Muscle of arm (tissue), 12 donors: ENCODE results near the gene GOLGA2. TPM values are rescaled to one million over a fixed set of nuclear protein-coding genes. Genes with fewer than 3 reads are reported as not detected.

Experiments used
- DNase-seq: peaks from one replicate; pipeline ENCODE4 v3.0.0-alpha.2; 2013
- polyA plus RNA-seq, 12 donors: library from polyadenylated mRNA; unstranded; fragments of 120-200 nt; gene quantifications; one replicate each; pipeline ENCODE4 v1.2.1, GENCODE V29; 2013; ENCODE audit not compliant: insufficient read length in 12 of 12

Gene GOLGA2
- polyA plus RNA-seq, 12 donors, result 78.4 to 143 (median 88.3) TPM

DNA sequence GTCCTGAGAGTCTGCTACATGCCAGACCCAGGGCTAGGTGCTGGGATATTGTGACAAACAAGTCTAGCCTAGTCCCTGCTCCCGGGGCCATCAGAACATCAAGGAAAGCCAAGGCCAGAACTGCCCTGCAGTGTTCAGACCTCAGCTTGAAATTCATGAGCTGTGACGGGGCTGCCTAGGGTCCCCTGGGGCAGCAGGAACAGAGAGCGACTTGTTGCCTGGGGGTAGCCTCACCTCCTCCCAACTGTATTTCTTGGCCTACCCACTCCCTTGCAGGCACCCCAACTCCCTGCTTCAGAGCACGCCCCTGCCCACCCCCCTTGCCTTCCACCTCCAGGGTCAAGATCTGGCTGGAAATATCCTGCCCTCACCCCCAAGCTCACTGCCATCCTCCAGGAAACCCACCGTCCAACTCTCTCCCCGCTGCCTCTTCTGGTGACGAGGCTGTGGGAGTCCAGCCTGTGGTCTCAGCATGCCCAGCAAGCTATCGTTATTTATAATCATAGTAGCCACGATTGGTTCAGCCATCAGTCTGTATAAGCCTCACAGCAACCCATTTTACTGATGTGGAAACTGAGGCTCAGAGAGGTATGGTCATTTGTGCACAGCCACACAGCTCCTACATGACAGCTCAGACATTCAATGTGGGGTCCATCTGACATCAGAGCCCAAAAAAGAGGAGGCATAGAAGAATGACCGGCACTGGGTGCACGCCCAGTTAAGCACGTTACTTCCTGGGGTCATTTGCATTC is 61.9 kb downstream of the GOLGA2 start:
- DNase-seq, result no peak

- no peak for DNase-seq
These were observed 63.9 kb downstream of the GOLGA2 start for GRCh38 chr9:128211981-128212281.

DNA sequence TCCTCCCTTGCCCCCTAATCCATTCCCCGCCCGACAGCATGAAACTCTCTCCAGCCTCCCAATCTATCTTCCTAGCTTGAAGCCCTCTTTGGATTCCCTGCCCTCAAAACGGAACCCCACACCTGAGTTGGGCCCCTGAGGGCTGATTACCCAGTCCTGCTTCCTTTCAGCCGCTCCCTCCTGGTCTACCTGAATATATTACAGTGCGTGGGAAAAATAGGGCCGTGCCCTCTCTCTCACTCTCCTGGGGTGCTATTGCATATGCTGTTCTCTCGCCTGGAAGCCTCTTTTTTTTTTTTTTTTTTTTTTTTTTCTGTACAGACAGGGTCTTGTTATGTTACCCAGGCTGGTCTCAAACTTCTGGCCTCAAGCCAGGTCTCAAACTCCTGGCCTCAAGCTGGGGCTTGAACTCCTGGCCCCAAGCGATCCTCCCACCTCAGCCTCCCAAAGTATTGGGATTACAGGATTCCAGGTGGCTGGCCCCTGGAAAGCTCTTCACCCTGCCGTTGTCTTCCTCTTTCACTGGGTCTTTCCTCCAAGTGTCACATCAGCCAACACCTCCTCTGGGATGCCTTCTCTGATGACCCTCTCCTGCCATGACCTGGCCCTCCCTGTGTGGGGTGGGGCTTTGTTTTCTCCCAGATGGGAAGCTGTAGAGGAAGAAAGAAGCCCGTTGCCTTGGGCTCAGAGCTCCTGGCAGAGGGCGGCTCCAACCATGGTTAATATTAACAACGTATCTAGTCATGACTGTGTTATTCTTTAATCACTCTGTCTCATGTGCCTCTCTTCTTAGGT is 64.4 kb downstream of the GOLGA2 start:
- DNase-seq, result no peak

DNA sequence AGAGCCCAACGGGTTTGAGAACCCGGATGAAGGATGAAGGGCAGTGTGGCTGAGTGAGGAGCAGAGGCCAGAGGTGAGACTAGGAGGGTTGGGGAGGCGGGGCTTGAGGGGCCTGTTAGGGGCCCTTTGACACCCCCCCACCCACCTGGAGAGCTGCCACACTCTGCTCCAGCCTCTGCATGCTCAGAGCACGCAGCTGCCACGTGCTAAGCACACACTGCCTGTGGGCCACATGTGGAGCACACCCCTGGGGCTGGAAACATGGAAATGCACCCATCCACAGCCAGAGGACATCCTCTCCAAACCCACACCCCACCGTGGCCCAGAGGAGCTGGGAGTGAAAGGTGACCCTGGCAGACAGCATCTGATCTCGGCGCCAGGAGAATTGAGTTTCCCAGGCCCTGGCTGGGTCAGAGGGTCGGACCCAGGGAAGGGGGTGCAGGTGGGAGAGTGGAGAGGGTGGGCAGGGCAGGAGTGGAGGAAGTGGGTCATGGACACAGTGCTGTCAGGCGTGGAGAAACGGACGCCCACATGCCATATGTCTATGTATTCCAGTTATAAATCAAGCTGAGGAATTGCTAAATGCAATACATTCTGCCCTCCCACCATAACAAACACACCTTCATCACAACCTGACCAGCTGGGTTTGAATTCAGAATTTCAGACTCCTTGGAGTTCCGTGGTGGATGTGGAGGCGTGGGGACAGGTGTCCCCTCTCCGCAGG is 66.7 kb downstream of the GOLGA2 start:
- DNase-seq, result no peak

DNA sequence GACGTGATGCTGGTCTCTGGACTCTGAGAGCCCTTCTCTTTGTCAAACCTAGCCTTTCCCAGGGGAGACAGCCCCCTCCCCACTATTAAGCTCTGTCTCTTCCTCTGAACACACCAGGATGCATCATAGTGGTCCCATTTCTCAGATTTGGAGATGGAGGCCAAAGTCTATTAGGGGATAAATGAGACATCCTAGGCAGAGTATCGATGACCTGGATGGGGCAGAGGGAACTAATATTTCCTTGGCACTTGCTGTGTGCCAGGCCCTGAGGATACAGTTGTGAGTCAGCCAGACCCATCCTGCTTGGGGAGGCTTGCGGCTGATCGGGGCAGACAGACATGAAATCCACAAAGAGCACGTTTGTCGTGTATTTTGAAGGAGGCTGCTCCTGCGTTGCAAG is 67.4 kb downstream of the GOLGA2 start:
- no peak for DNase-seq

DNA sequence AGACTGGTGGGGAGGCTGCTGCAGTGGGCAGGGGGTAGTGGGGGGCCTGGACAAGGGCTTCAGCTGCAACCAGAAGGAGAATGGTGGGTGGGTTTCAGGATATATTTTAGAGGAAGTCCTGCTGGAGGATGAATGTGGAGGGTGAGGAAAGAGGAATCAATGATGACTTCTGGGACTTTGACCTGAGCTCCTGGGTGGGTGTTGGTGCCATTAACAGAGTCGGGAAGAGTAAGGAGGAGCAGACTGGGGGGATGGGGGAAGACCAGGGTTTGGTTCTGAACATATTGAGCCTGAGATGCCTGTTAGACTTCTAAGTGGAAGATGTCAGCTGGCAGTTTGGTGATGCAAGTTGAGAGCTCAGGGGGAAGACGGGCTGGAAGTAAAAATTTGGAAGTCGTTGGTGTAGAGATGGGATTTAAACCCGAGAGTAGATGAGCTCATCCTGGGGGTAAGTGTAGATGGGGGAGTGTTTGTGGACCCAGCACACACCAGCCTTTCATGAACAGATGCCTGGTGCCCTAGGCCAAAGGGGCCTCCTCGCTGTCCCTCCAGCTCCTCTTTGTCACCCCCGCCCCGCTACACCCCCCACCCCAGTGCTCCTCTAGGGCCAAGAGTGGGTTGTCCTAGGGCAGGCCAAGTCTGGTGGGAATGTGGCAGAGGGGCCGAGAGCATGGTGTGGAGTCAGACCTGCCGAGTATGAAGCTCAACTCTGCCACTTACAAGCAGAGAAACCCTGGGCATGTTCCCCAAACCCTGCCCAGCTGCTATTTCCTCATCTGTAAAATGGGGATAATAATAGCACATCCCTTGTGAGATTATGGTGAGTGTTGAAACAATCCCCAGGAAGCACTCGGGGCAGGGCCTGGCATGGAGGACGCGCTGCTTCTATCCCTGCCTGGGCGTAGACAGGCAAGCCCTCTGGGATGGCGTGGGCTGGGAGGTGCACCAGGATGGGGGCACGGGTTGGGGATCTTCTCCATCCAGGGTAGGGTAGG is 68.6 kb downstream of the GOLGA2 start:
- no peak for DNase-seq

DNA sequence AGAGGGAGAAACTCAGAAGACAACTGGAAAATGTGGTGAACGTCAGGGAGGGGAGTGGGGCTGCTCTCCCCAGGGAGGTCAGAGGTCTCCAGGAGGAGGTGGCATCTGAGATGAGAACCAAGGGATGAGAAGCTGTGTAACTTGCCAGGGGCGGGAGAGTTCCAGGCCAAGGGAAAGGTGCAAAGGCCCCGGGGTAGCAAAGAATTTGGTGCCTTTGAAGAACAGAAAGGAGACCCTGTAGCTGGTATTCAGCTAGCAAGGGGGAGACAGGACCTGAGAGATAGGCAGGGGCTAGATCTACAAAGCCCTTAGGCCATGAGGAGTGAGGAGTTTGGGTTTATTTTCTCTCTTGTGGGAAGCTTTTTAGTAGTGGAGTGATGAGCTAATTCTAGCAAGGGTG is 69.3 kb downstream of the GOLGA2 start:
- no peak for DNase-seq

Other genes starting within 250 kb of the GOLGA2 start
- 10 to 100 TPM in 1 of 12 donors, 1 to 10 TPM in 10, not detected in 1; 6.5 to 21.2 (median 8.0) TPM for gene NAIF1, start 208.7 kb downstream of the GOLGA2 start, polyA plus RNA-seq
- gene SLC25A25, start 207.8 kb downstream of the GOLGA2 start, polyA plus RNA-seq, result 10 to 100 TPM in 11 of 12 donors, not detected in 1; 10.8 to 15.3 (median 11.6) TPM
- gene PTGES2, start 148.3 kb downstream of the GOLGA2 start, polyA plus RNA-seq, result 10 to 100 TPM in 11 of 12 donors, not detected in 1; 24.4 to 37.2 (median 33.4) TPM
- 1 to 10 TPM in 1 of 12 donors, under 1 TPM in 7, not detected in 4; 0.31 to 6.2 (median 0.70) TPM for gene LCN2, start 126.6 kb downstream of the GOLGA2 start, polyA plus RNA-seq
- gene BBLN, start 115.7 kb downstream of the GOLGA2 start, polyA plus RNA-seq, result 10 to 100 TPM in 11 of 12 donors, not detected in 1; 16.6 to 61.6 (median 22.2) TPM
- 100 to 1,000 TPM in 7 of 12 donors, 10 to 100 TPM in 4, not detected in 1; 79.1 to 228 (median 101) TPM for gene CIZ1, start 84.4 kb downstream of the GOLGA2 start, polyA plus RNA-seq
- 100 to 1,000 TPM in 1 of 12 donors, 10 to 100 TPM in 10, not detected in 1; 24.3 to 190 (median 43.5) TPM for gene DNM1, start 72.6 kb downstream of the GOLGA2 start, polyA plus RNA-seq
- 10 to 100 TPM in 10 of 12 donors, not detected in 2; 17.7 to 28.9 (median 21.2) TPM for gene SWI5, start 269 bp upstream of the GOLGA2 start, polyA plus RNA-seq
- 10 to 100 TPM in 11 of 12 donors, not detected in 1; 17.6 to 23.5 (median 21.5) TPM for gene TRUB2, start 46.4 kb upstream of the GOLGA2 start, polyA plus RNA-seq
- 100 to 1,000 TPM in 1 of 12 donors, 10 to 100 TPM in 11; 23.1 to 171 (median 25.8) TPM for gene COQ4, start 46.8 kb upstream of the GOLGA2 start, polyA plus RNA-seq
- 10 to 100 TPM in 5 of 12 donors, 1 to 10 TPM in 6, not detected in 1; 4.6 to 12.0 (median 9.8) TPM for gene SLC27A4, start 64.5 kb upstream of the GOLGA2 start, polyA plus RNA-seq
- 10 to 100 TPM in 11 of 12 donors, not detected in 1; 41.1 to 68.5 (median 59.9) TPM for gene URM1, start 95.4 kb upstream of the GOLGA2 start, polyA plus RNA-seq
- 100 to 1,000 TPM in 4 of 12 donors, 10 to 100 TPM in 7, not detected in 1; 79.6 to 112 (median 87.6) TPM for gene CERCAM, start 144.8 kb upstream of the GOLGA2 start, polyA plus RNA-seq
- gene ODF2, start 180.0 kb upstream of the GOLGA2 start, polyA plus RNA-seq, result 10 to 100 TPM in 11 of 12 donors, not detected in 1; 20.9 to 52.4 (median 26.8) TPM
- 10 to 100 TPM in 11 of 12 donors, not detected in 1; 18.3 to 23.8 (median 21.1) TPM for gene GLE1, start 228.7 kb upstream of the GOLGA2 start, polyA plus RNA-seq